ENCODE results near the gene TNFAIP8L2.
A peak's percentile ranks its signal among the peaks of the same experiment; 100 is the strongest.

The TNFAIP8L2 gene

DNA sequence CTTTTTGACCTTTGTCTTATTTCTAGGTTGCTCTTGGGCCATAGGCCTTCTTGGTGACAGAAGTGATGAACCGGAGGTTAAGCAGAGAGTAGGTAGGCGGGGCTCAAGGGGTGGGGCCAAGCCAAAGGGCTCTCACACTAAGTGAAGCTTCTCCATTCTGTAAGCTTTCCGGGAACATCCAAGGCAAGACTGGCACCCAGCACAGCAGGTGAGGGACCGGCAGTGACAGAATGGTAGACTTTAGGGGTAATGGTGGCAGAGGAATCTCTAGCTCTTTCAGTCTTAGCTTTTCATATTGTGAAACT lies at the start of gene TNFAIP8L2:
TNFAIP8L2 (plus strand) TSS at position 135 of the 305 bp plus-strand sequence. CDS start 2,049 bp downstream, outside the sequence.
- no peak for DNase-seq (ENCODE audit: low spot score)

- peak; percentile 59 for DNase-seq (ENCODE audit: low spot score)
Observed at GRCh38 chr1:151106894-151107293, 49.6 kb upstream of the TNFAIP8L2 start.

GRCh38 chr1:151108331-151108730 lies 48.1 kb upstream of the TNFAIP8L2 start:
- DNase-seq (ENCODE audit: low spot score): no peak

GRCh38 chr1:151113877-151114276 lies 42.6 kb upstream of the TNFAIP8L2 start:
- DNase-seq (ENCODE audit: low spot score): no peak

- no peak for DNase-seq (ENCODE audit: low spot score)
Observed at GRCh38 chr1:151124763-151125403, 31.6 kb upstream of the TNFAIP8L2 start.

- no peak for DNase-seq (ENCODE audit: low spot score)
Observed at GRCh38 chr1:151128800-151129199, 27.6 kb upstream of the TNFAIP8L2 start.

DNA sequence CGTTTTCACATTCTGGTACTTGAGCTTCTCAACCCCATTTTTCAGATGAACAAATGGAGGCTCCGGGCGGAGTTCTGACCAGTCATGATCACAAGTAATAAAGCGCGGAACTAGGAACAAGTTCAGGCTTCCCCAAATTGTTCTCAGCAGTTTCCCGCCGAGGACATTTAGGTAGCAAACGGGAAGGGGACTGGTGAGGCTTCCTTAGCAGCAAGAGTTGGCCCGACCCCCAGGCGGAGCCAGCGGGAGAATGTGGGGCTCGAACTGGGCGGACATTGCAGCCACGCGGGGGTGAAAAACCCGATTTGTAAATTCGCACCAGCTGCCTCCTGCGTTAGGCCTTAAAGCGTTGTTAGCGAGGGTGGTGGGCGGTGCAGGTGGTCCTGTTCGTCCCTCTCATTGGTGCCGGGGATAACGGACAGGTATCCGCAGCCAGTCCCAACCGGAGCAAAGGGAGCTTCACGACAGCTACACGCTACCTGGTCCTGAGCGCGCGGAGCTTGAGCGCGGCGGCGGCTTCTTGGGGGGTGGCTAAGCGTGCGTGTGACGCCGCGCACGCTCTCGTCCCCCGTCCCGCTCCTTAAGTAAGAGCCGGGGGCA lies 25.4 kb upstream of the TNFAIP8L2 start:
- DNase-seq (ENCODE audit: low spot score): peak; percentile 82

- no peak for DNase-seq (ENCODE audit: low spot score)
Observed at GRCh38 chr1:151131701-151132334, 24.6 kb upstream of the TNFAIP8L2 start.

DNA sequence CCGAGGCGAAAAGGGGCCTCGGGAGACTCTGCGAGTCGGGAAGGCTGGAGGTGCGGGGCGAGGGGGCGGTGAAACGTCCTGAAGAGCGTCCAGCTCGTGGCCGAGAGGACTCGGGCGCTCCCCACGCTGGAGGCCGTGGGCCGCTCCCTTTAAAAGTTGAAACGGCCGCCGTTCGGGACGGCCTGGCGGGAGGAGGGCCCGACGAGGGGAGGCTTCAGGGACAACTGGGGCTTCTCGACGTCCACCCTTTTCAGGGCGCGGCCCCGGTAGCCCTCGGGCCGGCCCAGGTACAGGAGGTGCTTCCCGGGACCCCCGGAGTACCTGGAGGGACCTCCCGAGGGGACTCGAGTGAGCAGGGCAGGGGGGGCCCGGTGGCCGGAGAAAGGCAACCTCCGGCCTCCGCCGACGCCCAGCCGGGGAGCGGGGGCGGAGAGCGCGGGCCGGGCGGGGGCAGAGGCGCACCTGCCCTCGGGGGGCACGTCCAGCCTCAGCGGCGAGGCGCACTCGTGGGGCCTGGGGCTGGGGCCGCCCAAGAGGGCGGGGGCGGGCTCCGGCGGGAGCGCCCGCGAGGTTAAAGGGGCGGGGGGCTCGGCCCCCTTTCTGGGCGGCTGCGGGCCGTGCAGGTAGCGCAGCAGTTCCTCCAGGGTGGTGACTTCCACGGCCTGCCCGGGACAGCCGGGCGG lies 24.0 kb upstream of the TNFAIP8L2 start:
- no peak for DNase-seq (ENCODE audit: low spot score)

DNA sequence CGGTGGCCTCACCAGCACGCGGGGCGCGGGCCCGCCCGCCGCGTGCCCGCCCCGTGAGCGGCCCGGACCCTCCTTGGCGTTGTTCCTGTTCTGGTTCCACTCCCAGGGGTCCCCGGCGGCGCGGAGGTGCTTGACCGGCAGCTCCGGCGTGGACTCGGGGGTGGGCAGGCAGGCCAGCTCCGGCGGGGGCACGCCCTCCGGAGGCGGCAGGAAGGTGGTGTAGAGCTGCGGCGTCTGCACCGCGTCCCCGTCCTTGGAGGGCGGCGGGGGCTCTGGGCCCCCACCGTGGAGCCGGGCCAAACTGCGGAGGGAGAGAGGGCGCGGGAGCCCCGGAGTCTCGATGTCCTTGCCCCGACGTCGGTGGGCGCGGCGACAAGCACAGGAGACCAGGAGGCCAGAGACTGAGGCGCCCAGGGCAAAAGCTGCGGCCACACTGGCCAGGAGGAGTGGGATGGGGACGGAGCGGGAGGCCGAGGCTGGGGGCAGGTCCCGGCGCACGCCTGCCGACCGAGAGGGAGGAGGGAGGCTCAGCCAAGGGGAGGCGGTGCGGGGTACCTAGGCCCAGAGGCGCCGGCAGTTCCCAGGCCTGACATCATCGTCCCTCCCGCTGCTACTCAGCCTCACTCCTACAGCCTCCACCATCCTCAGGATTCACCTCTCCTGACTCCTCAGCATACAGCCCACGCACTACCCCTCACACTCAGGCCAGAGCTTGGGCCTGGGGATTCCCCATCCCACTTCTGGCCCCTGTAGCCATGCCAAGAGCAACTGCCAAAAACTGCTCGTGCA lies 23.2 kb upstream of the TNFAIP8L2 start:
- no peak for DNase-seq (ENCODE audit: low spot score)

DNA sequence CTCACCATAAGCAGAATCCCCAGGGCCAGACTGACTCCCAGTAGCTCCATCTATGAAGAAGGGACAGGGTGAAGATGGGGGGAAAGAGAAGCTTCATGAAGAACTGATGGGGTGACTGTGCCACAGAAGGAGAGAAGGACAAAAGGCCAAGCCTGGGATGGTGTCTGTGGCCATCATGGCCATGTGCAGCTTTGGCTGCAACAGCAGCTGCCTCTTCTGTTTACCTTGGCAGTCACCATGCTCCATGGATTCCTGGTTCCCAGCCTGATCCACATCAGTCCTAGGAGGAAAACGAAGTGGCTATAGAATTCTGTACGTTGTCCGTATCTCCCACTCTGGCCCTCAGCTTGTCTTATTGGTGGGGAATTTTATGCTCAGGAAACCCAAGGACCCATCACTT lies 22.1 kb upstream of the TNFAIP8L2 start:
- DNase-seq (ENCODE audit: low spot score): no peak

DNA sequence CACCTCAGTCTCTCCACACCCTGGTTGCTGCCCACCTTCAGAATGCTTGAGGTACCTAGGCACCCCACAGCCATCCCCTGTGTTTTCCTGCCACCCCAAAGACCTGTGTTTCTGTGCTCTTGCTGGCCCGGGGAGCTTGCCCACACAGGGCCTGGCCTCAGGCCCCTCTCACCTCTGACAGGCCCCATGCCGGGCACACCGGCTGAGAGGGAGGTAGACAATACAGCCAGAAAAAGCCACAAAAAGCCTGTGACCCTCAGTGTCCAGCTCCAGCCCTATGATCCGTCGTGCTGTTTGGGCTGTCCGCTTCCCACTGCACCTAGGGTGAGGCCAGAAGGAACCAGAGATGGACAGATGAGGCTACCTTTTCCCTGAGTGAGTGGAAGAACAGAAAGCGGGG lies 21.5 kb upstream of the TNFAIP8L2 start:
- DNase-seq (ENCODE audit: low spot score): no peak

DNA sequence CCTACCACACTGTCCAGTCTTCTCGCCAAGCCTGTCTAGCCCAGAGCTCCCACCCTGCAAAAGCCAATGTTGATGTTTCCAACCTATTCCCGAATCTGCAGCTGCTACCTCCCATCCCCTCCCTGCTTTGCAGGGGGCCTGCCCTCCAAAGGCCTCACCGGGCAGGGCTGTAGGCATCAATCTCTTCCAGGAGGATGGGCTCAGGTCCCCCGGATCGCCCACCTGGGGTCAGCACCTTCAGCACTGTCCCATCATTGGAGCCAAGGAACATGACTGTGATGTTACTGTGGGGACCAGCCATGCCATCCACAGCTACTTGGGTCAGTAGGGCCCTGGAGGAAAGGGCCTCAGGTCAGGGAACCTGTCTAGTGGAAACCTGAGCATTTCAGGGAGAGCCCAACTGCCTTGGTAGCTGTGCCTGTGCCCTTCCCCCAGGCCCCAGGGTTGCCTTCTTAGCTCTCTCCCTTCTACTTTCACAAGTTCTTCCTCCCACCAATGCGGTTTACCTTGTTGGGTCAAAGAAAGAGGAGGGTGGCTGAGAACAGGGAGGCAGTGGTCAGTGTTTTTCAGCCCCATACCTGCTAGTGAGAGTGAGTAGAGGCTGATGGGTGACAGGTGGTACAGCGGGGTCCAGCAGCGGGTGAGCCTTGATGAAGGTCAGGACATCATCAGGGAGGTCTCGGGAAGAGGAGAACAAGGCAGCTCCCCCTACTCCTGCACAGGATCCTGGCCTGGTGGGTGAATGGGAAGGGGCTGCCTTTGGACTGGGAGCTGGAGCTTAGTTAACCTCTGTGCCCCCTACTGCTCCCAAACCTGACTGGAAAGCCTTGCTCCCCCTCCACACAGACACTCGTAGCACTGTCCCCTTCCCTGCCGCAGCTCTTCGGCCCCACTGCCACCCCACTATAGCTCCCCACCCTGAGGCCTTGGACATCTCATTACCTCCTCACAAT lies 20.7 kb upstream of the TNFAIP8L2 start:
- no peak for DNase-seq (ENCODE audit: low spot score)

DNA sequence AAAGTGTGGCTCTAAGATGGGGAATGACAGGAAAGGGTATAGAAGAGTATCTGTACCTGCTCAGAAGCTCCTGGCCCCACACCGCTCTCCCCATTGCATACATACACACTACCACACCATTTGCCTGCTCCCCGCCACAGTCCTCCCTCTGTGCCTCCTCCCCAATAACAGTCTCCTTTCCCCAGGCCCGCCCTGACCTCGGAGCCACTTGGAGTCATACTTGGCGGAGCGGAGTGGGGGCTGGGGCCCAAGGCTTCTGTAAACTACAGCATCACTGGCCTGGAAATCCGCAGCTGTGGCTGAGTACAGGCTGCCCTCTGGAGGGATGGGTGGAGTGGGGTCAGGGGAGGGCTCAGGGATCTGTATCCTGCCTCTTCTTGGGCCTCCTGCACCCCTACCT lies 18.7 kb upstream of the TNFAIP8L2 start:
- DNase-seq (ENCODE audit: low spot score): no peak

GRCh38 chr1:151142411-151143056 lies 13.9 kb upstream of the TNFAIP8L2 start:
- no peak for DNase-seq (ENCODE audit: low spot score)

GRCh38 chr1:151143057-151143435 lies 13.4 kb upstream of the TNFAIP8L2 start:
- DNase-seq (ENCODE audit: low spot score): no peak

DNA sequence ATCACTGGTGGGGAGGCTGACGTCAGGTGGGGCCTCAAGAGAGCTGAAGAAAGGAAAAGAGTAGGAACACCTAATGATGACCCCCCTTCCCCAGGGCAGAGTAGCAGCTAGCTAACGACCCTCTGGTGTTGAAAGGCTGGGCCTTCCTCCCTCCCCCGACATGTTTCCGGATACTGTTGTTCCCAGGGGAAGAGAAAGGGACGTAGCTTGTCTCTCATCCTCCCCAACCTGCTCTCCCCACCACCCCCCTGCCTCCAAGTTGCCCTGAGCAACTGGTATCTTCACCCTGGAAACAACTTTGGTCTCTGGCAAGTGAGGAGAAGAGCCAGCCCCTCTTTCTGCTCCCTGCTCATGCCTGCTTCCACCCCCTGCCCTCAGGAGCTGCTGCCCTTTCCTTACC lies 12.5 kb upstream of the TNFAIP8L2 start:
- DNase-seq (ENCODE audit: low spot score): no peak

DNA sequence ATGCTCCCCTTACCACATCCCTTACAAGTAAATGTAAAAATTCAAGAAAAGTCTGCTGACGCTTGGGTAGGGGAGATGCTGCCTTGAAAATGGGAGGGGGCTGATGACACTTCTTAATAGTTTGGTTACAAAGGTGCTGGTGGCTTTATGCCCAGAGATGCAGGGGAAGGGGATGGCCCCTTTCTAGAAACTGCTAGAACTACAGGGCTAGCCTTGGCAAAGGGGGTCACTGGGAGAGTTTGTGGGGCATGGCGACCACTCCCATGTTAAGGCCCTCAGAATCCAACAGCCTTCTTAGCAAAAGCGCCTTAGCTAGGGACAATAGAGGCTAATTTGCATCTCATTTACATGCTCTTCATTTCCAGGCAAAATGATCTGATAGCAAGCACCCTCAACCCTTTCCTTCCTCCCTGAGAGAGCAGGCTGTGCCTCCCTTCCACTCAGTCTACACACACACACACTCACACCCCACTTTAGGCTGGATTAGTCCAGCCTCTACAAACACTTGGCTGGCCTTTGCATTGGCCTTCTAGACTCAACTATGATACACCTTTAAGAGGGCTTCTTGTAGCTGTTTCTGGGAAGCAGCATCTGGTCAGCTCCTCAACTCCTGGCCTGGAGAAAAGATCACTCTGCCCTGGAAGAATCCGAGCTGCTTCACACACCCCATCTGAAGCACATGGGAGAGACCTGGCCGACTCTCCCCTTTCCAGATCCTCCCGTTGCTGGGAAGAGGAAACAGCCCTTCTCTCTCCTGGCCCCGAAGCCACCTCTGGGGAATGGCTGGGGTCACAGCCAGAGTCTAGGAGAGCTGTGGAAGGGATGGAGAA lies 11.8 kb upstream of the TNFAIP8L2 start:
- DNase-seq (ENCODE audit: low spot score): no peak

GRCh38 chr1:151145304-151146071 lies 11.0 kb upstream of the TNFAIP8L2 start:
- no peak for DNase-seq (ENCODE audit: low spot score)

Data from kidney tubule cell (primary cell).